Dermis microvascular lymphatic vessel endothelial cell (primary cell): ENCODE measurements around the gene FOXP2. TPM values are rescaled to one million over a fixed set of nuclear protein-coding genes. Genes with fewer than 3 reads are reported as not detected.
A peak's percentile ranks its signal among the peaks of the same experiment; 100 is the strongest.
"Not testable (repeated sequence)": the region's sequence is repeated elsewhere in the genome, so short reads cannot be mapped to it uniquely, and the experiment has no call there.

Source experiments
- DNase-seq, 2 donors: peaks; one replicate each; pipeline versions ENCODE4 v3.0.0 to v3.0.0-alpha.2; 2010; ENCODE audit warnings: low read depth in 2 of 2
- total RNA-seq: library from RNA; depleted of rRNA; stranded (reverse); fragments of >200 nt; gene quantifications from 2 replicates; pipeline ENCODE4 v1.2.1, GENCODE V29; 2014

The FOXP2 gene
- total RNA-seq, 1 donor from 2014 or later, result 2.4 TPM

- DNase-seq, result peak; percentile 66 to 84
These were observed 88.0 kb downstream of the FOXP2 start for GRCh38 chr7:114502454-114503254.

- no peak for DNase-seq
These were observed 90.0 kb downstream of the FOXP2 start for GRCh38 chr7:114504586-114504985.

- DNase-seq, result no peak
These were observed 92.8 kb downstream of the FOXP2 start for GRCh38 chr7:114507381-114507780.

GRCh38 chr7:114508086-114508485 is 93.5 kb downstream of the FOXP2 start:
- peak; percentile 55 to 75 for DNase-seq

GRCh38 chr7:114510824-114511223 is 96.2 kb downstream of the FOXP2 start:
- not testable (repeated sequence) for DNase-seq

GRCh38 chr7:114519240-114519639 is 104.6 kb downstream of the FOXP2 start:
- DNase-seq, result no peak

- no peak for DNase-seq
These were observed 107.5 kb downstream of the FOXP2 start for GRCh38 chr7:114522081-114522480.

- no peak for DNase-seq
These were observed 113.0 kb downstream of the FOXP2 start for GRCh38 chr7:114527589-114527988.

- DNase-seq, result no peak
These were observed 115.5 kb downstream of the FOXP2 start for GRCh38 chr7:114530057-114530611.

- no peak for DNase-seq
These were observed 116.7 kb downstream of the FOXP2 start for GRCh38 chr7:114531326-114531725.

GRCh38 chr7:114533131-114533530 is 118.5 kb downstream of the FOXP2 start:
- DNase-seq, result no peak

- no peak for DNase-seq
These were observed 120.3 kb downstream of the FOXP2 start for GRCh38 chr7:114534953-114535352.

- DNase-seq, result peak; percentile 56 to 66
These were observed 125.0 kb downstream of the FOXP2 start for GRCh38 chr7:114539575-114539974.

GRCh38 chr7:114540291-114540690 is 125.7 kb downstream of the FOXP2 start:
- no peak for DNase-seq

GRCh38 chr7:114547346-114547745 is 132.7 kb downstream of the FOXP2 start:
- not testable (repeated sequence) for DNase-seq

GRCh38 chr7:114548081-114548980 is 133.7 kb downstream of the FOXP2 start:
- DNase-seq, result peak; percentile 32 to 47

- DNase-seq, result no peak
These were observed 140.3 kb downstream of the FOXP2 start for GRCh38 chr7:114554781-114555537.

GRCh38 chr7:114567416-114567815 is 152.8 kb downstream of the FOXP2 start:
- no peak for DNase-seq

GRCh38 chr7:114569220-114569619 is 154.6 kb downstream of the FOXP2 start:
- DNase-seq, result no peak

- no peak for DNase-seq
These were observed 159.8 kb downstream of the FOXP2 start for GRCh38 chr7:114574384-114574783.

- no peak for DNase-seq
These were observed 160.5 kb downstream of the FOXP2 start for GRCh38 chr7:114575098-114575497.
